Middle frontal gyrus (tissue), 1 donor: ENCODE results near the gene SLAIN1.

Source experiments
- DNase-seq: peaks from one replicate; pipeline ENCODE4 v3.0.0-alpha.2; 2015; ENCODE audit warnings: low spot score; ENCODE audit errors: extremely low spot score

The SLAIN1 gene

DNA sequence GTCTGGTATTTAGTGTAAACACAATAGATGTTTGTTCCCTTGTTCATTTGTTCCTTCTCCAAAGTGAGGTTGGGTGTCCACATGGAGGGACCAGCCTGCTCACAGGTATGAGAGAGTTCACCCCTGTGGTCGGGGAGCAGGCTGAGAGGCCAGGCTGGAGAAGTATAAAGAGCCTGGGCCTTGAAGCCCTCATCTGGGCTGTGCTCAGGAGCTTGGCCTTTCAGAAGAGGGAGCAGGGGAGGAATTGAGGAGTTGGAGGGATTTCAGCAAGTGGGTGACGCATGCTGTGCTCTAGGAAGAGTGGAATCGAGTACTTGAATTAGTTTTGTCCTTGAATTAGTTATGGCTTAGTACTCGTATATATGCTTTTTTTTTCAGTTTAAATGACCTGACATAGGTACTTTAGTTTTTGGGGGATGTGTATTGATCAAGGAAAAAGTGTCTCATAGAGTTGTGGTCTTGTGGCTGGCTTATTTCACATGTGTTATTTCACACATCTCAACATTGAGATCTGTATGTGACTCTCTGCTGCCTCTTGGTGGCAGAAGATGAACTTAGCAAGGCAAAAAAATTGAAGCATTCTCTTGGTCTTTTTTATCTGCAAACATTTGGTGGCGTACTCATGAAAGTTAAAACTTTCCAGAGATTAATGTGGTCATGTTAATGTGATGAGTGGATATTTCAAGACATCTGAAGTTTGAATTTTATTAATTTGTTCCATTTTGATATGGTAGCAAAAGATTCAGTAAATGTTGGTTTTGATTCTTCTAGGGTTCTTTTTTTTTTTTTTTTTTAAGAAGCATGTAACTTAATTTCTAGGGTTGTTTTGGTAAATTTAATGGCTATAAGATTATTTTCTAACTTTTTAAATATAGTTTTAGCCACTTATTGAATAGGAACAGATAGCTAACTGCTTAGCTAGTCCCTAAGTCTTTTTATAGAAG lies 54.3 kb downstream of the SLAIN1 start:
- DNase-seq = peak; percentile 61

DNA sequence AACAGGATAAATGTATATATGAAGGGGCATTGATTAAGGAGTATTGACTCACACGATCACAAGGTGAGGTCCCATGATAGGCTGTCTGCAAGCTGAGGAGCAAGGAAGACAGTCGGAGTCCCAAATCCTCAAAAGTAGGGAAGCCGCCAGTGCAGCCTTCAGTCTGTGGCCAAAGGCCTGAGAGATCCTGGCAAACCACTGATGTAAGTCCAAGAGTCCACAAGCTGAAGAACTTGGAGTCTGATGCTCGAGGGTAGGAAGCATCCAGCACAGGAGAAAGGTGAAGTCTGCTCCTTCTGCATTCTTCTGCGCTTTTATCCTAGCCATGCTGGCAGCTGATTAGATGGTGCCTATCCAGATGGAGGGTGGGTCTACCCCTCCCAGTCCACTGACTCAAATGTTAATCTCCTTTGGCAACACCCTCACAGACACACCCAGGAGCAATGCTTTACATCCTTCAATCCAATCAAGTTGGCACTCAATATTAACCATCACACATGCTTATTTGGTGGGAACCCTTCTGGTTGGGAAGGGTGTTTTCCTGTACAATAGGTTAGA lies 55.1 kb downstream of the SLAIN1 start:
- no peak for DNase-seq

DNA sequence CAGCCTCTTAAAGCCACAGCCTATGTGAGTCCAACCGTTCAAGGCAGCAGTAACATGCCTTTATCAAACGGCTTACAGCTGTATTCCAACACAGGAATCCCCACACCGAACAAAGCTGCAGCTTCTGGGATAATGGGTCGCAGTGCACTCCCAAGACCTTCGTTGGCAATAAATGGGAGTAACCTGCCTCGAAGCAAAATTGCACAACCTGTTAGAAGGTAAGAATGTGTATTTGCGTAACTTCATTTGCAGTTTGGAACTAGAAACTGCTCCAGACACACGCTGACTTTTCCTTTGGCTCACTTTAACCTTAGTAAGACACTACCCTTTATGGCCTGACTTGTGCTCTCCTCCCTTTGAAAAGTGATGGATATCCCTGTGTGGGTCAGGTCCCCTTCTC lies 63.4 kb downstream of the SLAIN1 start:
- DNase-seq = no peak

DNA sequence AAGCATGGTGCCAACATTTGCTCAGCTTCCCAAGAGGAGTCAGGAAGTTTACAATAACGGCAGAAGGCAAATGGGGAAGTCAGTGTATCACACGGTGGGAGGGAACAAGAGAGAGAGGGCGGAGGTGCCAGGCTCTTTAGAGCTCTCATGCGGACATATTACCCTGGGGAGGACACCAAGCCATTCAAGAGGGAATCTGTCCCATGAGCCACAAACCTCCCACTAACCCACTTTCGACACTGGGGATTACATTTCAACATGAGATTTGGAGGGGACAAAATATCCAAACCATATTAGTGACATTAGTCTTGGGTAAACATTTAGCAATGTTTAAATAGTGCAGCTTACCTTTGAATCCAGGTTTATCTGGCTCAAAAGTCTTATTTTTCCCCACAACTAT lies 69.9 kb downstream of the SLAIN1 start:
- DNase-seq = no peak

DNA sequence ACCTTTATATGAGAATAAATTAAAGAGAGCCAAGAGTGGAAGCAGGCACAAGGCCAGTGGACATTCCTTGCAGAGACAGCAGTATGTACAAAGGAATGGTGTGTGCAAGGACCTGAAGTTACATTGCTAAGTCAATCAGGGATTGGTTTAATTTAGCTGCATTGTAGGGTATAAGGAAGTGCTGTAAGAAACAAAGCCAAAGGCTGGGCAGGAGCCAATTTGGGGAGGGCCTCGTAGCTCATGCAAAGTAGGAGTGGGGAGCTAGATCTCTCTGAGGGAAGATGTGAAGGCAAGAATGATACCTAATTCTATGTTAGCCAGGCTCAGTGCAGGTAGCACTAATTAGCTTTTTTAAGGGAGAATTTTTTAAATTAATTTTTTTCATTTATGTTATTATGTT lies 76.7 kb downstream of the SLAIN1 start:
- no peak for DNase-seq

DNA sequence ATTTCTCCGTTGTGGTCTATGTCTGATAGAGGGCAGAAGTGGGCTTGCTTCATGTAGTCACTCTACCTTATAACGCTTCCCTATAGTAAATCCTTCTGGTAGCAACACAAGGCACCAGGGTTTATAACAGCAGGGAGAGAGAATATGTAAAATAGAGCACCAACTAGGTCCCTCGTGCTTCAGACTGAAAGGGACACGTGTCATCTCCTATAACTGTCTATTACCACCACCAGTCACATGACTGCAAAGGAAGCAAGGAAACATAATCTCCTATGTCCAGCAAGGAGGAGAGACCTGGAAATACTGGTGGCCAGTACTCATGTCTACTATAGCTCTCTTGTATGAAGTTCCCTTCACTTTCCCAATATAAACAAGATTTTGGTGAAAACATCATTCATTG lies 79.2 kb downstream of the SLAIN1 start:
- DNase-seq = no peak

DNA sequence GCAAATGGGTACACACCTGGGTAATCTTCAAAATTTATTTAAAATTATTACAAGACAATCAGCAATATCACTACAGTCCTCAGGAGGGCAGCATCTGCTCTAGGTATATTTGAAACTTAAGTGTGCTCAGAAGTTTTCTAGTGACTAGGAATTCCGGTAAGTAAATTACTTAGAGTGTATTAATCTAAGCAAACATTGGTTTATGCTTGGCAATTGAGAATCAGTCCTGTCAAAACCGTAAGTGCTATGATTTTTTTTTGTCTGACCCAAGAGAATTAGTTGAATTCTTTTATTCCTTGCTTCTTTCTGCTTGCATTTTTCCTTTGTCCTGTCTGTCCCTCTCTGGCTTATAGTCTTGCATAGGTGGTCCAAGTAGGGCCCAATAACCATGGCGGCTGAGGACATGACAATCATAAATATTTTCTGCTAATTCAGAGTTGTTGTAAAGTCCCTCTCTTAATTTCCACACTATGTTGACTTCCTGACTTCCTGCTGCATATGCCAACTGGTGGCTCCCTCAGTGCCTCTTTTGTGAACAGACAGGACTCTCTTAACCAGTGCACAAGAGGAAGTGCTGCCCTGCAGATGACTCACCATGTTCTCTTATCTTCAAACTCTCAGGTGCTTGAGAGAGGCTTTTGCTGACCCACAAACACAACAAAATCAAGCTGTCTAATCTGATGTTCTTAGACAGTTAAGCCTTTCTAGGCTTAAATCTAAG lies 82.2 kb downstream of the SLAIN1 start:
- DNase-seq = peak; percentile 43

DNA sequence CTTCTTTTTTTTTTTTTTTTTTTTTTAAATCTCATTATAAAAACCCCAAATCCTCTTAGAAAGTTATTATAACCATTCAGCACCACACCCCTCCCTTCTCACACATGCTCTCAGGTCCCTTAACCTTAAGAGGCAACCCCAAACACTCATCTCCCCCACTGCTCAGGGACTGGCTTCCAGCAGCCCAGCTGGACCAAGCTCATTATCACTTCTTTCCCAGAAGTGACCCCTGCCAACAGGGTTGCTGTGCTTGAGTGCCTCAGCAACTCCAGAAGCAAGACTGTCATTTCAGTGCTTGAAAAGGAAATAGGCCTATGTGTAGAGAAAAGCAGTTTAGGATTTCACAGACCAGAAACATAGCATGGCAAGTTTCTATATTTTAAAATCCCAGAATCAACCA lies 84.3 kb downstream of the SLAIN1 start:
- DNase-seq = no peak

DNA sequence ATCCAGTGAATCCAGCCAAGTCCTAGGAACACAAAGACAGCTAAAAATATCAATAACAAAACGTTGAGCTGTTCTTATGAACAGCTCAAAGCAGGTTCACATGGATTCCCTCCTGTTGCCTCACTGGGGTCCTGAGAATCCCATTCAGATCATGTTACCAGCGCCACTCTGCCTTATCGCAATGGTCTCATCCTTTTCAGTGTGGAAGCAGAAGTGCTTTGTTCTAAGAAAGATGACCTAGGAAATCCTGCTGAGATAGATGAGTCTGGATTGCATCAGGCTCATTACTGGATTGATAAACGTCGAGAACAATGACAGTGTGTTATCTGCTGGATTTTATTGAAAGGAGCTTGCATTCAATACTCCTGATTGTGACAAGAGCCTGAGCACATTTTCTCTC lies 87.0 kb downstream of the SLAIN1 start:
- DNase-seq = no peak

DNA sequence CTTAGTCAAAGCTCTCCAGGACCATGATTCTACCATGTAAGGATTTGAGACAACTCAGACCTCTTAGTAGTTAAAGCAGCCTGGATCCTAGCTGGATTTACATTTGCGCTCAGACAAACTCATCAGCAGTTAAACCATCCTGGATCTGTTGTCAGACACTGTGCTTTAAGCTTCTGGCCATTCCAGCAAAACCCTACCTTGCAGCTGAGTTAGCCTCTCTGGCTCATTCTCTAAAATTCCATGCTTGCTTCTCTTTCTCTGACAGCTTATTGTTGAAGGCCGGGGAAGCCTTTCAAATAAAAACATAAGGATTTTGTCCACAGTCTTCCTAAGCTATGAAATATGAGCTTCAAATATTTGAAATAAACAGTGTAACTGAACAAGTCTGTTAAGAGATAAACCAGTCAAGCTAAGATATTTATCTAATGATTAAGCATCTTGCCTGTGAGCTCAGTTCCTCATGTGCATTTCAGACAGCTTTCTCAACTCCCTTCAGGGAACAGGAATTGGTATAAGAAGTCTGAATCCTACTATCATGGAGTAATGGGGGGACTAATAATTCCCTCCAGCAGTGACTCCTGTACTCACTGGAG lies 89.3 kb downstream of the SLAIN1 start:
- no peak for DNase-seq

DNA sequence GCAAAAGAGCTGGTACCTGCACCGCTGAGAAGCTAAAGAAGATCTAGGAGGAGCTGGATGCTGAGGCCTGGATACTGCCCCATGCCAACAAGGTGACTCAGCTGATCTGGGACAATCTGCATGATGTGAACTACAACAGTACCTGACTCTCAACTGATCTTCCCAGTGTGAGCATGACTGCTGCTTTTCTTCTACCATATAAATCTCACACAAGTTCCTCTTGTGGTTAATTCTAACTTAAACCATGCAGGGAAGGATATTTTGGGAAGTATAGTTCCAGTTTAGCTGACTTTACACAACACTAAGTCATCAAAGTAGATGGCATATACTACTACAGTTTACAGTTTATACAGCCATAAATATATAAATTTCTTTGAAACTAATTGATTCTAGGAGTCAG lies 91.9 kb downstream of the SLAIN1 start:
- DNase-seq = no peak

DNA sequence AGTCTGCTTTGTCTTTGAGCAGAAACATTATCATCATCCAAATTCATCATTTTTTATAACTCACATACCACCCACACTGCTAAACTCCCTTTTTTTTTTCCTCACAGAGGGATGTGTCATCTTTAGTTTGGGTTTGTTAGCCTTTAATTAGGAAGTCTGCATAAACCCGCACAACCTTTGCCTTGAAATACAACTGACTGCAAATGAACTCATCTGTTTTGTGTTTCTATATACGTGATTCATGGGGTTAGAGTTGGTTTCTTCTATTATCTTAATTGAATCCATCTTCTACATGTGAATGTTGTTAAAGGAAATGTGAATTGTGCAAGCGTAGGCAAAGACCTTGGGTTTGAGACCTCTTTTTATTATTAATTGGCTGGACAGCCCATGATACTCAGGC lies 102.7 kb downstream of the SLAIN1 start:
- no peak for DNase-seq

DNA sequence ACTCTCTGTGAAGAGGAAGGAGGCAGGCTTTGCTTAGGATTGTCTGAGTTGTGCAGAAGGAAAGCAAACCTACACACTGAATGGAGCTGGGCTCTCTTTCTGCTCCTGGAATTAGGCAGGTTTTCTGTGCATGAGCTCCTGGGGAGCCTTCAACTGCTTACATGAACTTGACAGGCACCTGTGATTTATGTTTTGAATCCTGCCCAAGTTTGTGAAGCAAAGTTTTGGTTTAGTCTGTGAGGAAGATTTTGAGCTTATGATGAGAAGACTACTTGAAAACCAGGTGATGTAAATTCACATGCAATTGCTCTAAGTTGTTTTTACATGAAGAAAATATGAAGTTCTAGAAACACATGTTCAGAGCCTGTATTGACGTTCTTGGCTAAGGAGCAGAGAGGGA lies 109.0 kb downstream of the SLAIN1 start:
- DNase-seq = no peak

DNA sequence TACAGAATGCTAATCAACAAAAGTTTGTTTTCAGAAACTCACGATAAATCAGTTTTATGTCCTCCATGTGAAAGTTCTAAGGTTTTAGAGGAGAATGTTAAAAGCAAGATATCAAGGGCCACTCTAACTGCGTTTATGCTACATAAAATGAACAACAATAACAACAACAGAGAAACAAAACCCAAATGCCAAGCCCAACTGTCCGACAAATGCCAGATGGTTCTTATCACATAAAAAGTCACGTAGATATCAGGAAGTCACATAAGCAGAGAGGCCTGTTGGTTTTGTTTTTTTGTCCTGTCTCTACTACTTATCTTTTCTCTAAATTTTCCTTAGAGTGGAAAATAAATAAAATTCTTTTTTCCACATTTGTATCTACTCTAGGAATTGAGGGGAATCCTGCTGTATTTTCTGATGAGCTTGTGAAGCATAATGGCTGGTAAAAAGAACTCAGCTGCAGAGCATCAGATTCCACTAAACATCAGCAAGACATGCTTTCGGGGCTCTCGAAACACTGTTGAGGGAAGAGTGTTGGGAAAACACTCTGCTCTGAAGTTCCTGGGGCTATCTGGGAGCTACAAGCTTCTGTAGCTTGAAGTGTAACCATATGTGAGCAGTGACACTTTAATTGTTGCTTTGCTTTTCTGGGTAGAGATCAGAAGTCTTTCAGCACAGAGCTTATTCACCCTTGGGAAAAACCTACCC lies 110.1 kb downstream of the SLAIN1 start:
- no peak for DNase-seq

DNA sequence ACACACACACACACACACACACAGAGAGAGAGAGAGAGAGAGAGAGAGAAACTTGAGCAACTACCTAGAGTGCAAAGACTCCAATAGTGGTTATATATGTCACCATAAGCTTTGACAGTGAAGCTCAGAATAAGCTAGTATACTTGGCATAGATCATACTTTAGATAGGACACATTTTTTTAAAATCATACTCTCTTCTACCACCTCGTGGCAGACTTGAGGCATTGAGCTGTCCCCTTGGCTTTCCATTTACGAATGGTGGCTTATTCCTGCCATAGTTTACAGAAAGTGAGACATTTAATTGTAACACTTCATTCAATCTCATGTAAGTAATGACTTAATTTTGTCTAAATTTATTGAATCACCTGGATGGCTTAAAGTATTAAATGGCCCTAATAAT lies 112.9 kb downstream of the SLAIN1 start:
- DNase-seq = no peak

DNA sequence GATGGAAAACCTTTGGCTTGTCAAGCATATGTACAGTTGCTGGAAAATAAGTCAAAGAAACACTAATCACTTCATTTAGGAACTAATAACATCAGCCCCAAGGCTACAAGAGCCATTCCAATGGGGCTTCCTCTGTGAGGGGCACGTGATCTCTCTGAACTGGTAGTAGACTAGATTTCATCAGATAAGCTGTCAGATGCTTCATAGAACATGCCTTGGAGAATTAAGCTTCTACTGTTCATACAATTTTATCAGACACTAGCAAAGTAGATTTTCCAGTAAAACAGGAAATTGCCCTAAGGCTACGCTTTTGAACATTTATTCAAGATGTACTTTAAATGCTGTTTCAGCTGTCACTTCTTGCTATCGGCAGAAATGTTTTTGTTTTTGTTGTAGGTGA lies 113.4 kb downstream of the SLAIN1 start:
- DNase-seq = no peak

DNA sequence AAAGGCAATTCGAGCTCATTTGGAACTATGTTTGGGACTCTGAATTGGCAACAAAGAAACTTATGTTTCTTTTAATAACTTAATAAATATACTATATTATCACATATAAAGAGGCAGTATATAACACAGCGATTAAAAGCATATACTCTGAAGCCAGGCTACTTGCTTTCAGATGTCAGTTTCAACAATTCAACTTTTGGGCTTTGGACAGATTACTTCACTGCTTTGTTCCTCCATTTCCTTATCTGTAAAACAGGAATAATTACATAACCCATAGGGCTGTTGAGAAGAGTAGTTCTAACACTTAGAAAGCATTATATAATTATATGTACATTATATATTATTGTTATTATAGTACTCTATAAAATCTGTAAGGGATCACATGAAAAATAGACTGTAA lies 113.9 kb downstream of the SLAIN1 start:
- no peak for DNase-seq

DNA sequence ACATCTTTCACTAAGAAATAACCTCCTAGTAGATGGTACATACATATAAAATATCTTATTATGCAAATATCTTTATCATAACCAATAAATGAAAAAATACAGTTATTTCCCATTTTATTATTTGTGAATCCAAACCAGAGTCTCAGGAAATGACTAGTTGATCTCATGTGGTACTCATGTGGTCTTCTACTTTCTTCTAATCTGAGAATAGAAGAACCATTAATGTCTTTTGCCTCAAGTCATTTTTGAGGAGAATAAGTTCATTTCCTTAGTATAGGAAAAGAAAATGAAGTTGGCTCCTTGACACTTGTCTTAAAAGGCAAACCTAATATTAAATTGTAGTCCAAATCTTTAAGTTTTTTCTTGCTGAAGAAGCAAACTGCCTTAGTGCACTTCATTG lies 114.5 kb downstream of the SLAIN1 start:
- no peak for DNase-seq
